ENCODE results near the gene PCDH15. TPM values are rescaled to one million over a fixed set of nuclear protein-coding genes. Genes with fewer than 3 reads are reported as not detected.

Gene PCDH15
- total and polyA plus RNA-seq, 2 of the 4 experiments (the other 2 are of a cell fraction), result not detected

DNA sequence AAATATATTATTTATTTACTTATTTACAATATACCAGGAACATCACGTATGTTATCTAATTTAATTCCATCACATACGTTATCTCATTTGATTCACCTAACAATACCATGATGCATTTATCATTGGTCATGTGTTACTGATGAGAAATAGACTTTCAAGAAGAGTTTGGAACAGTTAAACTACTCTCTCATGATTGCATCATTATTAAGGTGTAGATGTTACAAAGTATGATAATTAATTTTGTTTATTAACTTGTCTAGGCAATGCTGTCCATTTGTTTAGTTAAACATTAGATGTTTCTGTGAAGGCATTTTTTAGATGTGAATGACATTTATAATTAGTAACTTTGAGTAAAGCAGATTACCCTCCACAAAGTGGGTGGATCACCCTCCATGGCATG is 32.0 kb upstream of the PCDH15 start:
- H3K27me3 ChIP-seq (ENCODE audit: control insufficient read depth, insufficient read depth, low read length), result no peaks in the 10 kb centered on the region
- H2BK5ac ChIP-seq (ENCODE audit: low read depth, low read length, poor library complexity, severe bottlenecking), result no peak overlapping the region
- in situ Hi-C loops (cut with MboI; ENCODE audit: low sequenced_read_pairs), result no loop called here
- no CpG with 5 or more reads among the region's 2 CpGs for WGBS, 2 experiments (ENCODE audit: extremely low coverage in 2 of 2, insufficient read length in 1 of 2)
- CTCF ChIA-PET, result no interaction called here
- no peak overlapping the region for H3K4ac ChIP-seq (ENCODE audit: low read depth, low read length)
- peak; percentile 29; the same call in 1 of the 2 replicates for TF ChIP-seq CEBPB (IDR thresholded peaks at IDR 0.05; ENCODE audit: low read depth, low read length)
- no peak for TF ChIP-seq MAFK (IDR thresholded peaks at IDR 0.05; ENCODE audit: low read depth, low read length)
- intact Hi-C loops (cut with micrococcal nuclease), result no loop called here
- dilution Hi-C loops (cut with HindIII; ENCODE audit: low sequenced_read_pairs, unreplicated experiment), result no loop called here
- no peak overlapping the region for H2AFZ ChIP-seq (replicated peaks; ENCODE audit: low read length, poor library complexity)
- ATAC-seq (ENCODE audit: low read depth) (no peak), DNase-seq (no peak)
- H3K4me1 ChIP-seq (ENCODE audit: control insufficient read depth, insufficient read depth, low read length), result no peaks in the 10 kb centered on the region
- no peak overlapping the region for H3K23ac ChIP-seq (ENCODE audit: low read depth, low read length)
- no peak overlapping the region for H3K56ac ChIP-seq (ENCODE audit: extremely low read depth, insufficient read depth, low read length)
- H3K36me3 ChIP-seq (ENCODE audit: control insufficient read depth, insufficient read depth, low read length), result no peaks in the 10 kb centered on the region
- H3K18ac ChIP-seq (ENCODE audit: low read depth, low read length), result no peak overlapping the region
- H2BK15ac ChIP-seq (ENCODE audit: low read depth, low read length), result no peak overlapping the region
- no peak overlapping the region for H3K9ac ChIP-seq (ENCODE audit: low read depth, low read length)
- POLR2A ChIA-PET (ENCODE audit: unreplicated experiment), result no interaction called here
- no peak overlapping the region for H4K8ac ChIP-seq (ENCODE audit: low read depth in 2 of 2, low read length in 2 of 2)
- H3K4me2 ChIP-seq (ENCODE audit: low read depth, low read length), result no peak overlapping the region
- H4K20me1 ChIP-seq (ENCODE audit: insufficient read depth, low read length), result no peaks in the 10 kb centered on the region
- no peaks in the 10 kb centered on the region; the same call in 1 of the 2 replicates for H3K9me3 ChIP-seq (ENCODE audit: control insufficient read depth, insufficient read depth, low read length)
- H4K5ac ChIP-seq (ENCODE audit: low read depth, low read length), result no peak overlapping the region
- H3K14ac ChIP-seq (replicated peaks; ENCODE audit: low read depth, low read length), result no peak overlapping the region
- H2BK20ac ChIP-seq (ENCODE audit: low read depth, low read length), result no peak overlapping the region
- H2AK9ac ChIP-seq (replicated peaks; ENCODE audit: low read depth, low read length, poor library complexity), result no peak overlapping the region
- no peak overlapping the region for H4K91ac ChIP-seq (ENCODE audit: insufficient read depth, low read depth, low read length)
- no peak overlapping the region for H2BK120ac ChIP-seq (ENCODE audit: low read depth, low read length)
- H3K27ac ChIP-seq (ENCODE audit: insufficient read depth, low read length), result no peak overlapping the region
- no peaks in the 10 kb centered on the region for H3K9me1 ChIP-seq (ENCODE audit: insufficient read depth, low read length)
- no peak overlapping the region for H2AK5ac ChIP-seq (ENCODE audit: low read depth, low read length)
- no TSS peak for BruUV-seq (replicated peaks)
- H3K79me1 ChIP-seq (ENCODE audit: low read depth in 1 of 2, low read length in 2 of 2), result no peaks in the 10 kb centered on the region
- H3K4me3 ChIP-seq (ENCODE audit: insufficient read depth, low read depth, low read length), result no peak overlapping the region

All from IMR-90 (cell line).